ENCODE results near the gene MFSD2A. TPM values are rescaled to one million over a fixed set of nuclear protein-coding genes. Genes with fewer than 3 reads are reported as not detected.

The MFSD2A gene
- total RNA-seq, 1 donor from 2014 or later, result 5.6 TPM

GRCh38 chr1:39922251-39922688 lies 32.7 kb upstream of the MFSD2A start:
- DNase-seq, result peak; percentile 28
- Mint-ChIP-seq H3K27ac (ENCODE audit: unreplicated experiment) (no peak overlapping the region), H3K9me3 (ENCODE audit: unreplicated experiment) (peaks cover 2% of the 10 kb centered on the region), H3K36me3 (ENCODE audit: unreplicated experiment) (no peaks in the 10 kb centered on the region), H3K4me1 (ENCODE audit: low read depth, unreplicated experiment) (peaks cover 12% of the 10 kb centered on the region), H3K4me3 (ENCODE audit: unreplicated experiment) (peak overlapping the region; percentile 59), H3K27me3 (ENCODE audit: unreplicated experiment) (peaks cover 8% of the 10 kb centered on the region)
- TF ChIP-seq, protein P1, sequence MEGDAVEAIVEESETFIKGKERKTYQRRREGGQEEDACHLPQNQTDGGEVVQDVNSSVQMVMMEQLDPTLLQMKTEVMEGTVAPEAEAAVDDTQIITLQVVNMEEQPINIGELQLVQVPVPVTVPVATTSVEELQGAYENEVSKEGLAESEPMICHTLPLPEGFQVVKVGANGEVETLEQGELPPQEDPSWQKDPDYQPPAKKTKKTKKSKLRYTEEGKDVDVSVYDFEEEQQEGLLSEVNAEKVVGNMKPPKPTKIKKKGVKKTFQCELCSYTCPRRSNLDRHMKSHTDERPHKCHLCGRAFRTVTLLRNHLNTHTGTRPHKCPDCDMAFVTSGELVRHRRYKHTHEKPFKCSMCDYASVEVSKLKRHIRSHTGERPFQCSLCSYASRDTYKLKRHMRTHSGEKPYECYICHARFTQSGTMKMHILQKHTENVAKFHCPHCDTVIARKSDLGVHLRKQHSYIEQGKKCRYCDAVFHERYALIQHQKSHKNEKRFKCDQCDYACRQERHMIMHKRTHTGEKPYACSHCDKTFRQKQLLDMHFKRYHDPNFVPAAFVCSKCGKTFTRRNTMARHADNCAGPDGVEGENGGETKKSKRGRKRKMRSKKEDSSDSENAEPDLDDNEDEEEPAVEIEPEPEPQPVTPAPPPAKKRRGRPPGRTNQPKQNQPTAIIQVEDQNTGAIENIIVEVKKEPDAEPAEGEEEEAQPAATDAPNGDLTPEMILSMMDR (IDR thresholded peaks at IDR 0.05; ENCODE audit: partially characterized antibody, unreplicated experiment), result no peak

GRCh38 chr1:39925721-39926342 lies 29.1 kb upstream of the MFSD2A start:
- DNase-seq, result no peak
- no peak overlapping the region for H3K4me3 Mint-ChIP-seq (ENCODE audit: unreplicated experiment)
- TF ChIP-seq, protein P1 (IDR thresholded peaks at IDR 0.05; ENCODE audit: partially characterized antibody, unreplicated experiment), result no peak
- peaks cover 7% of the 10 kb centered on the region for H3K27me3 Mint-ChIP-seq (ENCODE audit: unreplicated experiment)
- peaks cover 10% of the 10 kb centered on the region for H3K4me1 Mint-ChIP-seq (ENCODE audit: low read depth, unreplicated experiment)
- no peak overlapping the region for H3K27ac Mint-ChIP-seq (ENCODE audit: unreplicated experiment)
- H3K9me3 Mint-ChIP-seq (ENCODE audit: unreplicated experiment), result no peaks in the 10 kb centered on the region
- H3K36me3 Mint-ChIP-seq (ENCODE audit: unreplicated experiment), result no peaks in the 10 kb centered on the region

DNA sequence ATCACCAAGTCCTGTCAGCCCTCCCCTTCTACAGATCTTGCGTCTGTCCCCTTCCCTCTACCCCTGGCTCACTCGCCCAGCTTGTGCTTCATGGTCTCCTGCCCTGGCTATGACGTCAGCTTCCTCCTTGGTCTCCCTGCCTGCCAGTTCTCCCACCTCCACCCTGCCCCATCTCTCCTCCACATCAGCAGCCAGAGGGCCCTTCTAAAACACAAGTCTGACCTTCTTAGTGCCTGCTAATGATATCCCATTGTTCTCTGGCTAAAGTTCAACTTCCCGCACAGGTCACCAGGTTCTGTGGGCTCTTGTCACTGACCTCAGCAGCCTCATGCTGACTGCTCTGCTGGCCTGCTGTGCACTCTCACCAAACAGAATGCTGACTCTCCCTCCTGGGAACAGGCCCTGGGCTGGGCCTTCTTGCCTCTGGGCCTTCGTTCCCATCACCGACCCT lies 28.6 kb upstream of the MFSD2A start:
- no peak for DNase-seq
- peaks cover 7% of the 10 kb centered on the region for H3K27me3 Mint-ChIP-seq (ENCODE audit: unreplicated experiment)
- no peaks in the 10 kb centered on the region for H3K36me3 Mint-ChIP-seq (ENCODE audit: unreplicated experiment)
- peaks cover 10% of the 10 kb centered on the region for H3K4me1 Mint-ChIP-seq (ENCODE audit: low read depth, unreplicated experiment)
- TF ChIP-seq, protein P1 (IDR thresholded peaks at IDR 0.05; ENCODE audit: partially characterized antibody, unreplicated experiment), result no peak
- H3K27ac Mint-ChIP-seq (ENCODE audit: unreplicated experiment), result no peak overlapping the region
- no peak overlapping the region for H3K4me3 Mint-ChIP-seq (ENCODE audit: unreplicated experiment)
- no peaks in the 10 kb centered on the region for H3K9me3 Mint-ChIP-seq (ENCODE audit: unreplicated experiment)

- H3K27ac Mint-ChIP-seq (ENCODE audit: unreplicated experiment), result no peak overlapping the region
- peaks cover 10% of the 10 kb centered on the region for H3K4me1 Mint-ChIP-seq (ENCODE audit: low read depth, unreplicated experiment)
- H3K9me3 Mint-ChIP-seq (ENCODE audit: unreplicated experiment), result no peaks in the 10 kb centered on the region
- H3K4me3 Mint-ChIP-seq (ENCODE audit: unreplicated experiment), result no peak overlapping the region
- TF ChIP-seq, protein P1 (IDR thresholded peaks at IDR 0.05; ENCODE audit: partially characterized antibody, unreplicated experiment), result no peak
- H3K27me3 Mint-ChIP-seq (ENCODE audit: unreplicated experiment), result peaks cover 7% of the 10 kb centered on the region
- H3K36me3 Mint-ChIP-seq (ENCODE audit: unreplicated experiment), result no peaks in the 10 kb centered on the region
- no peak for DNase-seq
These were observed 28.1 kb upstream of the MFSD2A start for GRCh38 chr1:39926820-39927219.

DNA sequence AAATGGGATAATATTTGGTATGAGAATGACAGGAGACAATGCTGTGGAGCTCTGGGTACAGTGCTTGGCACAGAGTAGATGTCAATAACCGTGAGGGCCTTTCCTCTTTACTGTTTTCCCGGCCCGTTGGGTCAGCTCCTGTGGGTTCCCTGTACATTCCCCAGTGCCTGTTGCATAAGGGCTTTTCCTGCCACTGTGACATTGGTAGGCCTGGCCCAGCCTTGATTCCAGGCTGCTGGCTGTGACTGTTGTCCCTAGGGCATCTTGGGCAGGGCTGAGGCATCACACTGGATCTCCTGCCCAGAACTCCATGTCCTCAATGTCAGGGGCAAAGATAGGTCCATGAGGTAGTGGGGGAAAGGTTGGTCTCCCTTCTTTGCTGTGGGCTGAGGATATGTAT lies 27.4 kb upstream of the MFSD2A start:
- TF ChIP-seq, protein P1 (IDR thresholded peaks at IDR 0.05; ENCODE audit: partially characterized antibody, unreplicated experiment), result no peak
- peaks cover 6% of the 10 kb centered on the region for H3K4me1 Mint-ChIP-seq (ENCODE audit: low read depth, unreplicated experiment)
- H3K27ac Mint-ChIP-seq (ENCODE audit: unreplicated experiment), result no peak overlapping the region
- no peak overlapping the region for H3K4me3 Mint-ChIP-seq (ENCODE audit: unreplicated experiment)
- H3K27me3 Mint-ChIP-seq (ENCODE audit: unreplicated experiment), result peaks cover 6% of the 10 kb centered on the region
- H3K36me3 Mint-ChIP-seq (ENCODE audit: unreplicated experiment), result no peaks in the 10 kb centered on the region
- DNase-seq, result no peak
- no peaks in the 10 kb centered on the region for H3K9me3 Mint-ChIP-seq (ENCODE audit: unreplicated experiment)
